NB4 (cell line): Measurements from ENCODE around the gene TTLL5.

Source experiments
- CTCF ChIP-seq: IDR thresholded peaks from one replicate; pipeline ENCODE4 v1.5.1; 2012; ENCODE audit warnings: low read depth, low read length
- MYC ChIP-seq: IDR thresholded peaks from 2 replicates; pipeline ENCODE4 v1.6.1; 2011; ENCODE audit warnings: low read depth, low read length
- POLR2A ChIP-seq: IDR thresholded peaks from 2 replicates; pipeline ENCODE4 v1.6.1; 2011; ENCODE audit warnings: mild to moderate bottlenecking; ENCODE audit not compliant: insufficient read length; ENCODE audit errors: extremely low read depth

- no peak for TF ChIP-seq CTCF
- no peak for TF ChIP-seq POLR2A
- TF ChIP-seq MYC, result no peak
Observed at GRCh38 chr14:75655235-75655634, 5.8 kb upstream of the TTLL5 start.
